K562 (cell line): ENCODE data around the gene SCFD2. TPM values are rescaled to one million over a fixed set of nuclear protein-coding genes. Genes with fewer than 3 reads are reported as not detected.
"Not testable (repeated sequence)": the region's sequence is repeated elsewhere in the genome, so short reads cannot be mapped to it uniquely, and the experiment has no call there.

Source experiments
- ATAC-seq: fragments of 200-7000 bp; cut with Tn5 transposase; 3 replicates; pipeline ENCODE4 v1.9.1; 2020; ENCODE audit warnings: moderate library complexity
- BruUV-seq: library from RNA; stranded (reverse); fragments of 400-500 nt; replicated peaks from 2 replicates; lab custom pipeline; 2021; lab: Mats Ljungman, UMichigan
- CTCF ChIA-PET: fragments of 300-600 bp; formaldehyde crosslinking; extraction: SDS; loops from one replicate; lab custom pipeline; 2021; ENCODE audit warnings: low intra/inter-chr PET ratio; lab: Yijun Ruan, JAX
- POLR2A ChIA-PET: fragments of 300-600, 350-650 bp; sonication (Branson Sonifier 250); formaldehyde crosslinking; extraction: SDS; loops from one replicate; lab custom pipeline; 2021; ENCODE audit warnings: antibody characterized with exemption, inconsistent platforms; lab: Yijun Ruan, JAX
- DNase-seq, 4 experiments: peaks; one replicate each; pipeline versions ENCODE4 v3.0.0 to v3.0.0-alpha.2; 2011 to 2018; ENCODE audit warnings: low spot score in 3 of 4, mixed read lengths in 3 of 4; ENCODE audit errors: extremely low read depth in 1 of 4
- FAIRE-seq: peaks from 2 replicates; lab custom pipeline; 2011; peaks lifted over from hg19 to GRCh38; lab: Jason Lieb, UNC
- H2AFZ ChIP-seq: 2 replicates; pipeline ENCODE4 v1.6.0; 2011; ENCODE audit warnings: low read depth, low read length, control low read depth, inconsistent platforms
- H3K27ac ChIP-seq: fragments of 200-600 bp; 3 replicates; pipeline ENCODE4 v1.8.0; 2011; ENCODE audit warnings: low read depth, mild to moderate bottlenecking, control low read depth, inconsistent platforms, low read length, moderate library complexity, mixed read lengths; ENCODE audit errors: extremely low read depth
- H3K27me3 ChIP-seq, 2 experiments: fragments of 300-600 bp in 1 of 2; 2 replicates in 1 of 2; 3 replicates in 1 of 2; pipeline versions ENCODE4 v1.6.0 to v1.8.0; 2011; ENCODE audit warnings: inconsistent platforms in 2 of 2, low read length in 2 of 2, mild to moderate bottlenecking in 1 of 2, mixed read lengths in 1 of 2, moderate library complexity in 1 of 2; ENCODE audit not compliant: control insufficient read depth in 2 of 2, insufficient read depth in 2 of 2
- H3K36me3 ChIP-seq: fragments of 300-600 bp; 3 replicates; pipeline ENCODE4 v1.8.0; 2011; ENCODE audit warnings: mild to moderate bottlenecking, low read length, inconsistent platforms; ENCODE audit not compliant: control insufficient read depth, insufficient read depth
- H3K4me1 ChIP-seq, 2 experiments: fragments of 200-600 bp in 1 of 2; replicated peaks in 1 of 2; 2 replicates in 1 of 2; 3 replicates in 1 of 2; pipeline versions ENCODE4 v1.5.1 to v1.8.0; 2011; ENCODE audit warnings: inconsistent platforms in 2 of 2, low read length in 2 of 2, mild to moderate bottlenecking in 1 of 2, mixed read lengths in 1 of 2, moderate library complexity in 1 of 2; ENCODE audit not compliant: control insufficient read depth in 2 of 2, insufficient read depth in 2 of 2
- H3K4me2 ChIP-seq: 2 replicates; pipeline ENCODE4 v1.6.1; 2011; ENCODE audit warnings: low read length, control low read depth, inconsistent platforms, mixed read lengths; ENCODE audit not compliant: insufficient read depth
- H3K4me3 ChIP-seq: fragments of 200-600 bp; sonication (generic), shearing (Covaris generic); 2 replicates; pipeline ENCODE4 v1.5.1; 2016; ENCODE audit warnings: control low read depth, inconsistent platforms
- H3K79me2 ChIP-seq: fragments of 200-600 bp; 3 replicates; pipeline ENCODE4 v1.8.0; 2011; ENCODE audit warnings: low read length, inconsistent platforms; ENCODE audit not compliant: control insufficient read depth, insufficient read depth
- H3K9ac ChIP-seq, 2 experiments: 2 replicates each; pipeline versions ENCODE4 v1.6.0 to v1.6.1; 2011; ENCODE audit warnings: low read depth in 2 of 2, low read length in 2 of 2, control low read depth in 1 of 2, inconsistent platforms in 1 of 2, mild to moderate bottlenecking in 1 of 2, mixed read lengths in 1 of 2; ENCODE audit not compliant: insufficient read depth in 1 of 2
- H3K9me1 ChIP-seq: one replicate; pipeline ENCODE4 v1.6.0; 2011; ENCODE audit warnings: inconsistent platforms, mild to moderate bottlenecking, low read length, moderate library complexity; ENCODE audit not compliant: control insufficient read depth, insufficient read depth
- H3K9me3 ChIP-seq: replicated peaks from 2 replicates; pipeline ENCODE4 v1.5.1; 2011; ENCODE audit warnings: low read depth, low read length, inconsistent platforms; ENCODE audit not compliant: control insufficient read depth, insufficient read depth
- H4K20me1 ChIP-seq: replicated peaks from 2 replicates; pipeline ENCODE4 v1.6.1; 2011; ENCODE audit warnings: low read length, inconsistent platforms, mixed read lengths; ENCODE audit not compliant: control insufficient read depth, insufficient read depth
- ARHGAP35 ChIP-seq: fragments of 450-650 bp; IDR thresholded peaks from 2 replicates; pipeline ENCODE4 v1.6.1; 2018; ENCODE audit not compliant: partially characterized antibody
- DACH1 ChIP-seq: fragments of 450-650 bp; IDR thresholded peaks from 2 replicates; pipeline ENCODE4 v1.6.1; 2018; ENCODE audit not compliant: partially characterized antibody
- KDM5B ChIP-seq: fragments of 200-600 bp; sonication (generic); IDR thresholded peaks from 2 replicates; pipeline ENCODE4 v1.6.1; 2012; ENCODE audit warnings: low read depth, mild to moderate bottlenecking, moderate library complexity, low read length, control low read depth, inconsistent platforms; ENCODE audit not compliant: insufficient replicate concordance
- MEIS2 ChIP-seq: fragments of 450-650 bp; IDR thresholded peaks from 2 replicates; pipeline ENCODE4 v1.6.1; 2014; ENCODE audit warnings: mild to moderate bottlenecking; ENCODE audit not compliant: partially characterized antibody
- MYBL2 ChIP-seq, 2 experiments: fragments of 450-650 bp in 1 of 2; sonication (generic) in 1 of 2; formaldehyde crosslinking in 1 of 2; IDR thresholded peaks; 2 replicates each; pipeline versions ENCODE4 v1.6.1 to v1.8.1; 2017 to 2022; ENCODE audit warnings: borderline replicate concordance in 1 of 2, inconsistent platforms in 1 of 2, low read depth in 1 of 2, mild to moderate bottlenecking in 1 of 2, missing genetic modification reagents in 1 of 2, moderate library complexity in 1 of 2
- NFE2L1 ChIP-seq: fragments of 450-650 bp; IDR thresholded peaks from 2 replicates; pipeline ENCODE4 v1.6.1; 2016; ENCODE audit warnings: missing genetic modification characterization, low read depth, mild to moderate bottlenecking, missing compliant biosample characterization, moderate library complexity, borderline replicate concordance
- TEAD4 ChIP-seq, 2 experiments: sonication (generic) in 1 of 2; formaldehyde crosslinking in 1 of 2; IDR thresholded peaks; 2 replicates each; pipeline versions ENCODE4 v1.6.1 to v1.8.0; 2012 to 2022; ENCODE audit warnings: borderline replicate concordance in 1 of 2, inconsistent platforms in 1 of 2, low read length in 1 of 2, mild to moderate bottlenecking in 1 of 2, missing genetic modification reagents in 1 of 2
- ZBTB34 ChIP-seq: fragments of 250-450 bp; sonication (Bioruptor Pico); IDR thresholded peaks from 2 replicates; pipeline ENCODE4 v1.8.0; 2021; ENCODE audit warnings: mild to moderate bottlenecking, moderate library complexity
- ZMIZ1 ChIP-seq, 2 experiments: fragments of 150-350 bp in 1 of 2; IDR thresholded peaks; 2 replicates each; pipeline ENCODE4 v1.6.1; 2012 to 2016; ENCODE audit warnings: low read depth in 2 of 2, low read length in 2 of 2, mild to moderate bottlenecking in 1 of 2, moderate library complexity in 1 of 2
- ZNF232 ChIP-seq: sonication (generic); formaldehyde crosslinking; IDR thresholded peaks from 2 replicates; pipeline ENCODE4 v1.8.0; 2022; ENCODE audit warnings: mild to moderate bottlenecking, missing genetic modification reagents
- WGBS: fragments of 100-300 bp; shearing (Covaris generic); methylation state at CpG from one replicate; pipeline ENCODE4 v1.1.6; 2016; ENCODE audit warnings: low coverage, mixed read lengths; ENCODE audit not compliant: insufficient coverage; ENCODE audit errors: missing lambda C conversion rate; 5-methylcytosine and 5-hydroxymethylcytosine counted together
- in situ Hi-C: fragments of 300-500 bp; cut with MboI; formaldehyde crosslinking; loops from 4 replicates; pipeline ENCODE4 v1.15.0; 2018; ENCODE audit warnings: inconsistent platforms, mixed read lengths
- intact Hi-C: fragments of 100-400 bp; cut with micrococcal nuclease; formaldehyde crosslinking; loops from 2 replicates; pipeline ENCODE4 v1.14.2; 2022
- polyA plus RNA-seq, 8 experiments: library from polyadenylated mRNA; depleted of rRNA in 4 of 8; stranded (reverse) in 5 of 8; unstranded in 3 of 8; fragments of >200 nt; fragmentation: Nextera tagmentation in 2 of 8; fragmentation: Illumina TruSeq in 1 of 8; extraction: Ambion mirVana in 2 of 8; extraction: Trizol in 1 of 8; gene quantifications; 2 replicates each; pipeline versions ENCODE4 v1.2.1 to v1.2.3, GENCODE V29; 2011 to 2014; ENCODE audit warnings: inconsistent platforms in 1 of 8, missing spikeins in 1 of 8
- total RNA-seq, 7 experiments: library from RNA; depleted of rRNA in 6 of 7; stranded (reverse); fragments of >200 nt in 6 of 7; fragmentation: Illumina TruSeq in 2 of 7; extraction: Trizol in 2 of 7; gene quantifications; 2 replicates each; pipeline versions ENCODE4 v1.2.1 to v1.2.3, GENCODE V29; 2011 to 2021; ENCODE audit warnings: low replicate concordance in 1 of 7

Gene SCFD2
- total and polyA plus RNA-seq, 9 of the 15 experiments (the other 6 are each of a cell fraction or from before 2014, with no cell fraction given): 5.7 to 30.3 (median 22.8) TPM

- H3K4me2 ChIP-seq, H2AFZ ChIP-seq, H3K27me3 ChIP-seq, H3K79me2 ChIP-seq, FAIRE-seq, H3K9ac ChIP-seq, POLR2A ChIA-PET, DNase-seq, intact Hi-C loops, H3K4me1 ChIP-seq, H3K27ac ChIP-seq, ATAC-seq, H3K36me3 ChIP-seq, CTCF ChIA-PET, H3K9me1 ChIP-seq, H3K9me3 ChIP-seq, BruUV-seq, in situ Hi-C loops, H3K4me3 ChIP-seq, H4K20me1 ChIP-seq: not testable (repeated sequence)
- WGBS: 91% methylated on average over 6 of the region's 32 CpGs
Observed at GRCh38 chr4:53139256-53139655, 226.6 kb downstream of the SCFD2 start.

GRCh38 chr4:53137468-53137867, 228.4 kb downstream of the SCFD2 start:
- DNase-seq (no peak), FAIRE-seq (no peak), ATAC-seq (no peak)
- H3K9me3 ChIP-seq: no peaks in the 10 kb centered on the region
- in situ Hi-C loops (no loop called here), intact Hi-C loops (no loop called here)
- no TSS peak for BruUV-seq
- no peak overlapping the region for H3K9ac ChIP-seq
- no peak overlapping the region for H3K4me3 ChIP-seq
- no peak overlapping the region for H2AFZ ChIP-seq
- H3K36me3 ChIP-seq: no peaks in the 10 kb centered on the region
- no peaks in the 10 kb centered on the region for H3K4me1 ChIP-seq
- no peaks in the 10 kb centered on the region for H4K20me1 ChIP-seq
- no peaks in the 10 kb centered on the region for H3K9me1 ChIP-seq
- no peaks in the 10 kb centered on the region for H3K27me3 ChIP-seq
- POLR2A ChIA-PET: no interaction called here
- CTCF ChIA-PET: no interaction called here
- H3K79me2 ChIP-seq: no peaks in the 10 kb centered on the region
- H3K4me2 ChIP-seq: no peak overlapping the region
- H3K27ac ChIP-seq: no peak overlapping the region
- TF ChIP-seq ZNF232 (no peak), KDM5B (no peak), ZMIZ1 (IDR thresholded peaks at IDR 0.05; ENCODE audit: low read depth in 2 of 2, low read length in 2 of 2) (no peak), ARHGAP35 (no peak), NFE2L1 (tag) (no peak), DACH1 (no peak), TEAD4 (IDR thresholded peaks at IDR 0.05; ENCODE audit: low read length) (no peak), TEAD4 (CRISPR knock-in tag; IDR thresholded peaks at IDR 0.05; ENCODE audit: borderline replicate concordance) (no peak), MYBL2 (IDR thresholded peaks at IDR 0.05; ENCODE audit: low read depth) (no peak), MYBL2 (CRISPR knock-in tag; IDR thresholded peaks at IDR 0.05; ENCODE audit: borderline replicate concordance) (no peak), ZBTB34 (CRISPR knock-in tag) (no peak), MEIS2 (no peak)
